Activated naive CD4-positive, alpha-beta T cell (primary cell): ENCODE data around the gene PLEKHM1.

Experiments used
- DNase-seq, 4 experiments: peaks; one replicate each; lab custom pipeline; 2025; lab: John Stamatoyannopoulos, UW

PLEKHM1 gene

DNA sequence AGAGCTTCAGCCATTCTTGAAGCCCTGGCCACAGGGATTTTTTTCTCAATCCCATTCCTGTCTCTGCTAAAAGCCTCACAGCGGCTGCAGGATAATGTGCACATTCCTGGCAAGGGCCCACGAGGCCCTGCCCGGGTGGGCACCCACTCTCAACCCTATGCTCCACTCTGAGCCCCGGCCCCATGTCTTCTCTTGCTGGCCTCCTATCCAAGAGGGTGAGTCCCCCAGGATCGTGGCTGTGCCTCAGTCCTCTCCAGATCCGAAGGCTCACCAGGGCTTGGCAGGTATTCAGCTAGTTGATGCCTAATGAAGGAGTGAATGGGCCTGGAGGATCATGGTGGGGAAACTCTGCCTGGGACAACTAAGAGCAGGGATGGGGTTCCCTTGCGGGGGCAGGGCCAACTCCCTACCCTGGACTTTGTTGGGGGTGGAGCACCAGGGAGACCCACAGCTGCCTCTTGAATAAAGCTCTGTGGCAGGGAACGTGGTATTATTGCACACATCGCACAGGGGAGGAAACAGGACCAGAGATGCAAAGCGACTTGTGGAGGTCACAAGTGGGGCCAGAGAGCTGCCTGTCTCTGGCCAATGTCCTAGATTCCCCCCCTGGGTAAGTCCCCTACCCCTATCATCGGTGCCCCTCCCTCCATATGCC, 63.2 kb downstream of the PLEKHM1 start:
- no peak for DNase-seq

DNA sequence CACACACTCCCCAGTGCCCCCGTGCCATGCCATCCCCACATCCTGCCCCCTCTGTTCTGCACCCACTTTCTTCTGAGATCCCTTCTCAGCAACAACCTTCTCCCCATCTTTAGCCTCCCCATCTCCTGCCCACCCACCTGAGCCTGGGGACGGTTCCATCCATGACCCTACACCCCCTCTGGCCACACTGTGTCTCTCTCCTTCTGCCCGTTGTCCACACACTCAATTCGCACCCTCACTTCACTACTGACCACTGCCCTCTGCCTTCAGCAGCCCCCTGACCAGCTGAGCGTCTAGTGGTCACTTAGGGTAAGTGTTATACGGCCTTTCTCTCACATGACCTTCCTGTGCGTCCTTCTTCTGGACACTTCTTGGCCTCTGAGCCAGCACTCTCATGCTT, 64.0 kb downstream of the PLEKHM1 start:
- no peak for DNase-seq

DNA sequence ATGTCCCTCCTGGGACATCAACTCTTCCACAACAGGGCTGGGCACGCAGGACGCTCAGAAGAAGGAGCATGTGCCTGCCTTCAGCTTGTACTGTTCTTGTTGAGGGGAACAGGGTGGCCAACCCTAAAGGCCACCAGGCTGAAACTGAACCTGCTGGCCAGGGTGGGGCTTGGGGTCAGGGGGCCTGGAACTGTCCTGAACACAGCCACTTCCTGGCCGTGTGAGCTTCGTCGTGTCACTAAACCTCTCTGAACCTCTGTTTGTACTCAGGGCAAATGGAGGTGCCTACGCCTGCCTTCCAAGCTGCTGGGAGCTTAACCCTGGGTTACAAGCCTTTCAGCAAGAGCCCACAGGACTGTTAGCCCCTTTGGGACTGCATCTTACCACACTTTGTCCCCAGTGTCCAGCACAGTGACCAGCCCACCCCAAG, 64.5 kb downstream of the PLEKHM1 start:
- DNase-seq = no peak

DNA sequence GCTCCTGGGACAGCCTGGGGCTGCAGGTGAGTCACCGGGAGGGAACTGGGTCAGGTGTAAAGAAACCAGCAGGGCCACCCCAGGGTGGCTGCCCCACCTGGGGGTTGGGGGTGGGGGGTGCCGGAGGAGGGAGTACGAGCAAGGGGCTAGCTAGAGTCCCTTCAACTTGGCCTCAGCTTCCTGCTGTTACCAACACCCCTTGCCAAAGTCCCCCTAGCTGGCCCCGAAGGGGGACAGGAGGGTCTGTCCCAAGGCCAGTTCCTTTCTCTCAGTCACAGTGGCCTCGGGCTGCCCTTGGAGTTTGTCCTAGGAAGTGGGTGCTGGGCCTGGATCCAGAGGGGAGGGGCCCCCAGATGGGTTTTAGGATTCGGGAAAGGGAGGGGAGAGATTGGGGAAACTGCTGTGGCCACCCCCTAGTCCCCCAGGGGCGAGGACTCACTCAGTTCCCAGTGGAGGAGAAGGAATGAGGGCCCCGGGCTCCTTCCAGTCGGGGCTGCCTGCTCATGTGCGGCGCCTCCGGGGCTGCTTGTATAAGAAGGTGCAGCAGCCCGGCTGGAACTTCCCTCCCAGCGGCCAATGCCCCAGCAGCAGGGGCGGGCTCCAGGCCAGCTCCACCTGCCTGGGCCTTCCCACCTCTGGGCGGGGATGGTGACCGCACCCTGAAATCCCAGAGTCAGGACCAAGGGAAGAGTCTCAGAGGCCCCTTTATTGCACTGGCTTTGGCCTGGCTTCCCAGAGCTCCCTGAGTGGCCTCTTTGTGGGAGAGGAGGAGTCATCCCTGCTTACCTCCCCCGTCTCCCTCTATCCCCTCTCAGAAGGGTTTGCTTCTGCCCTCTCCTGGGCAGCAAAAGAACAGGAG, 65.2 kb downstream of the PLEKHM1 start:
- no peak for DNase-seq

DNA sequence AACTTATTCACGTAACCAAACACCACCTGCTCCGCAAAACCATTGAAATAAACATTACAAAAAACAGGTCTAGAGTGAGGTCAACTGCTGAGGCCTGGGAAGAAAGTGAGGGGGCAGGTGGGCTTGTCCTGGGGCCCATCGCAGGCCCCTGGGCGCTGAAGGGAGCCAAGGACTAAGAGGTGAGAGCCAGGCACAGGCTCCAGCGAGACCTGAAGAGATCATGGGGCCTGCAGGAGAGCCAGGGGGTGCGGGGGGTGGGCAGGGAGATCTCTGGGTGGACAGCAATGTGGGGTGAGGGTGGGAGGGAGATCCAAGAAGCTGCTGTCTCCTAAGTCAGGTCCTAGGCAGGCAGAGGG, 65.8 kb downstream of the PLEKHM1 start:
- no peak for DNase-seq

DNA sequence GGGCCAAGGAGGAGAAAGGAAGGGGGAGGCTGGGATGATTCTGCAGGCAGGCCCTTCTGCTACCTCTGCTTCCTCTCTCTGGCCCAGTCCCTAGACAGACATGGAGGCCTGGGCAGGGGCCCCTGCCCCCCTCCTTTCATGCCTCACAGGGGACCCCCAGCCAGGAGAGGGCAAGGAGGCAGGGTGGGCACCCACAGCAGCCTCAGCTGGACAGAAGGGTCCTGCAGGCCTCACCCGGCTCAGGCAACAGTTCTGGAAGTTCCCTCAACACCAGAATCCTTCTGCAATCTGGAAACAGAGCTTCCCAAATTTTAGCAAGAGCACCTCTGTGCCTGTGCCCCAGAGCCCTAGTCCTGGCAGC, 66.6 kb downstream of the PLEKHM1 start:
- DNase-seq = no peak

DNA sequence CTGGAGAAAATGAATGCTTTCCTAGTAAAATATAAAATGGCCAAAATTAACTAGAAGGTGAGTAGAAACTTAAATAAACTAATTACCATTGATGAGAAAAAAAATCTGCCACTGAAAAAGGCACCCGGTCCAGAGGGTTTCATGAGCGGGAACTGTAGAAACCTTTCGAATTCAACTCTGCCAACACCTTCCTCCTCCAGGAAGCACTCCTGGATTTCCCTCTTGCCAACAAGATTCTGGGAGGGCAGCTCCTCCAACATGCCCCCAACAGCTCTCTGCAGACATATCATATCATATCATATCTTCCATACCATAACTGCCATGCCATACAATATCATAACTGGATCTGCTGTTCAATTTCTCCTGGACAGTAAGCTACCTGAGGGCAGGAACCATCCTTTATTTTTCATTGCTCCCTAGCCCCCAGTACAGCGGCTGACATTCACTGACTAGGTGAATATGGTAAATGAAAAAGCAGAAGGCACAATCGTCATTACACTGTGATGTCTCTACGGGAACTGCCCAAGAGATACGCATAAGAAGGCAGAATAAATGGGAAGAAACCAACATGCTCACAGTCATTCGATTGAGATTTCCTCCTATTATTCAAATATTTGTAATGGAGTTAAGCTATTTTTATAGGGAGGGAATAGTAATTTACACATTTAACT, 67.1 kb downstream of the PLEKHM1 start:
- DNase-seq = no peak

DNA sequence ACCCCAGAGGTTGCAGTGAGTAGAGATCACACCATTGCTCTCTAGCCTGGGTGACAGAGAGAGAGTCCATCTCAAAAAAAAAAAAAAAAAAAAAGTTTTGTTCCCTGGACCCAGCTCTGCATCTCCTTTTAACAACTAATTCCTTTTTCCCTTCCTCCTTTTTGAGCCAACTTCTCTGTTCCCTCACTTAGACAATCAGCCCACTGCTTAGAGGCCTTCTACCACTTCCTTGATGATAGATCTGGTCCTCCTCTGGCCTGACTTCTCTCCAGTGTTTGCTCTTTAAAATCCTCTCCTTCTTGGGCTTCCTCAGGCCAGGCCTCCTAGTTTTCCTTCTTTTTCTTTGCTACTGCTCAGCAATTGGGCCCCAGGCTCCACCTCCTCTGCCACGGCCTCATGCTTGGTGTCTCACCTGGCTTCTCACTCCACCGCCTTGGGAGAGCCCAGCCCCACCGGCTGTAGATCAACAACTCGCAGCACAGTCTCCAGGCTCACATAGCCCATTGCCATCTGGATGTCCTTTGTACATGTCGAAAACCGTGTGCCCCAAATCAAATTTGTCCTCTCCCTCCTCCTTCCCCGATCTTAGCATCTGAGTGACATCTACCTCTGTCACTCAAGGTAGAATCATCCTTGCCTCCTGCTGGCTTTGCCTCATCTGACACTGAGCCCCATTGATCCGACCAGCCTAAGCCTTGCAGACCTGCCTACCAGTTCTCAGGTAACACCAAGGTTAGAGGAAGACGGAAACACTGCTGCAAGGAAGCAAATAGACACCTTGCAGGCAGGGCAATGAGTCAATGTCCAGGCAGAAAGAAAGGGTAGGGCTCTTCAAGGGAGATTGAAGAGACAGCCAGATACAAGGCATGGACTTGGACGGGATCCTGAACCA, 75.3 kb downstream of the PLEKHM1 start:
- no peak for DNase-seq

DNA sequence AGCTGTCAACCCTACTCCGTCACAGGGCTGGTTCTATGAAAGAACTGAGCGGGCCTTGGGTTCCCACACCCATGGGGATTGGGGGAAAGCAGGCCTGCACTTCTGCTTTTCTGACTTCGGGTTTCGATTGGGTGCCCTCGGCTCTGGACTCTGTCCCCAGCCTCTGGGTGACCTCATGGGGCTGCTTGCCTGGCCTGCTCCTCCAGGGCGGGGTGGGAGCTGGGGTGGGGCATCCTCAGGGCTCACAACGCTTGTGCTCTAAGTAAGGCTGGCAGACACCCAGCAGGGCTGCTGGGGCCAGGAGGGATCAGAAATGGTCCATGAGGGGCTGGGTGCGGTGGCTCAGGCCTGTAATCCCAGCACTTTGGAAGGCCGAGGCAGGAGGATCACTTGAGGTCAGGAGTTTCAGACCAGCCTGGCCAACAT, 77.0 kb downstream of the PLEKHM1 start:
- DNase-seq = no peak

DNA sequence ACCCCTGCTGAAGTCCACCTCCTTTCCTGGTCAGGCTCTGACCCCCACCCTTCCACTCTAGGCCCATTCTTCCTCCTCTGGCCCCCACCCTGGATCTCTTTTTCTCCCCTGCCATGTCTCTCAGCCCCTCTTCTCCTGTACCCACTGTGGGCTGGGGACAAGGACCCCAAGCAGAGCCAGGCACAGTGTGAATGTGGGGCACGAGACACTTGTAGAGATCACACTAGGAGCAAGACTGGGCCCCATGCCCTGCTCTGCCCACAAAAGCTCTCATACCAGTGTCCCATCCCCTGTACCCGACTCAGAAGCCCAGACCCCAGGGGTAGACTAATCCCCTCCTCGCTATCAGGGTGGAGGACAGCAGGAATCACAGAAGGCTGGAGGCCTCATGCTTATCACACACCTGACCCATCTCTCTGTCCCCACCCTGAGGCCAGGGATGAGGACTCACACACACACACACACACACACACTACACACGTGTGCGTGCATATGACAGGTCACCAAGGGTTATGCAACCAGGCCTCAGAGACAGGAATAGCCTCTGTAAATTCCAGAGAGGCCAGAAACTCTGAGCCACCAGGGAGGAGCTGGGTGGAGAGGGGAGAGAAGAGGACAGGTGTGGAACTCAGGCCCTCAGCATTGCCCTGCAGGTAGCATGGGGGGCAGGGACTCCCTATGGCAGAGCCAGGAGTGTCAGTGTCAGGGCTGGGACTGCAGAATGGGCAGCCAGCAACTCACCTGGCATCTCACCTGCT, 79.0 kb downstream of the PLEKHM1 start:
- DNase-seq = no peak

DNA sequence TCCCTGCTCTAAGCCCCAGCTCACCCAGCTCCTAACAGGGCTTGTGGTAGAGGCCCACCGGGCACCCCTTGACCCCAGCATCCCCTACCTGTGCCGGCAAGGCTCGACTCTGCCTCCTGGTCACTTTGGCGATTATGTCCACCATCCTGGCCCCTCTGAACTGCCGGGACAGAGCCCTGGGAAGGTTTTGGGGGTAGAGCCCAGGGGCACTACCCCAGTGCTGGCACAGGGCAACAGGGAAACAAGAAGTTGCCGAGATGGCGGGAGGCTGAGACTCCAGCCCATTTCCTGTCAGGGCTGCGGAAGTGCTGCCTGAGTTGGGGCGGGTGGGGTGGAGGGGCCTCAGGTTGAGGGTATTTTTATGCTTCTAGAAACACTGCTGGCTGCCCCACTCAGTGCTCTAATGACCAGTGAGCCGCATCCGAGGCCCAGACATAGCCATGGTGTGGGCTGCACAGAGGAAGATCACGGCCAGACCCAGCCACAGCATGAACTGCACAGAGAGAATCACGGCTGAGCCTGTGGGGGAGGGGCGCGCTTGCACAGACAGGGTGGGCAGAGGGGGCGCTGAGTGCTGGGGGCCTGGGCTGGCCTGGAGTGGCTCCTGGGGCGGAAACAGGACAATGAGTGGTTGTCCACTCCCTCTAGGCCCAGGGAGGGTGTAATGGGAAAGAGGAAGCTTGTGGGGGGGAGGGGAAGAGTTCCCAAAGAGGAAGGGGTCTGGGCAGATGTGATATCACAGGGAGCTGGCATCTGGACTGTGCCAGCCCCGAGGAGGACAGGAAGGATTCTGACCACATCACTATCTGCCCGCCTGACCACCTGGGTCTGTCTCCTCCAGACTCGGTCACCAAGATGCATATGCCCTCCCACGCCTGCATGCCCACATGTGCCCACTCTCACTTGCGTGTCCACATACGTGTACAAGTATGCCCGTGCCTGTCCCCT, 80.1 kb downstream of the PLEKHM1 start:
- peak in 3 of 4 experiments; percentile 30 to 54 (median 39) for DNase-seq

DNA sequence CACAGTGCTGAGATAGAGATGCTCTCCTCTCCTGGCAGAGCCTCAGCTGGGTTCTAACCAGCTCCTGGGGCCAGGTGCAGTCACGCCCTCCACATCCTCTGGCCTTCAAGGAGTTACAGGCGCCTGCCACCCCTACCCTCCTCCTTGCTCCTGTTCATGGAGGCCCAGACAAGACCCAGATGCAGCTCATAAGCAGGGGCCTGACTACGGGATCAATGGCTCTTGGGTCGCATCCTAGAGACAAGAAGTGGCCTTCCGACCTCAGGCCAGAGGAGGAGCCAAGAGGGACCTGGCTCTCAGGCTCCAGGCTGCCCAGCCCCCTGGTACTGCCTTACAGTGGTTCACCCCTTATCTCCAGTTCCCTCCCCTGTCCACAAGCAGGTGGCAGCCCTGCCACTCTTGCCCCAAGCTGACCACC, 80.9 kb downstream of the PLEKHM1 start:
- no peak for DNase-seq

DNA sequence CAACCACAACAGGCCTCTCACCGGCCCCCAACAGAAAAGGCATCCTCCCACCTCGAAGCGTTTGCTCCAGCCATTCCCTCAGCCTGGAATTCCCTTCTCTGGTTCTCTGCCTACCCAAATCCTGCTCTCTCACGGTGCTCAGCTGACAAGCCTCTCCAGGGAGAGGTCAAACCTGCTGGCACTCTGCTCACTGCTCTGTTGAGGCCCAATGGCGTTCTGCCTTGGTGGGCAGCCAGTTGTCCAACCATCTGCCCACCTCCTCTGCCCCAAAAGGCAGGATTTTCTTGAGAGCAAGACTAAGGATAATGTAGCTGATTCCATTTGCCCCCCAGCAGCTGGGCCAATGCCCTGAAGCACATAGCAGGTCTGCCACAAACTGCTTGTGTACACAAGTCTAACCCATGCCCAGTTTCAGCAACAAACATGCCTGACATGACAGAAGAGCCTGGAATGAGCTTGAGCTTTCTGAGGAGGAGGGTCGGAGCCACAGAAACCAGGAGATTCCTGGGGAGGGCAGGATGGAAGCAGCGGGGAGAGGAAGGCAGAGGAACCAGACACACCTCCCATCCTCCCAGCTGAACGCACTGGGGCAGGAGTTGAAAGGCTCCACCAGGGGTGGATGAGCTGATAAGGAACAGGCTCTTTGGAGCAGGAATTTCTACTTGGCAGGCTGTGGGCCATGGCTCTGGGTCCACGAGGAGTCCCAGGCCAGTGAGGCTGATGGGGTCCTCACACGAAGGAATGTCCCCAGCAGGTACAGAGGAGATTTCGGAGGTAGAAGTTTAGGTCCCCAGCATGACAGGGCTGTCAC, 81.7 kb downstream of the PLEKHM1 start:
- no peak for DNase-seq

DNA sequence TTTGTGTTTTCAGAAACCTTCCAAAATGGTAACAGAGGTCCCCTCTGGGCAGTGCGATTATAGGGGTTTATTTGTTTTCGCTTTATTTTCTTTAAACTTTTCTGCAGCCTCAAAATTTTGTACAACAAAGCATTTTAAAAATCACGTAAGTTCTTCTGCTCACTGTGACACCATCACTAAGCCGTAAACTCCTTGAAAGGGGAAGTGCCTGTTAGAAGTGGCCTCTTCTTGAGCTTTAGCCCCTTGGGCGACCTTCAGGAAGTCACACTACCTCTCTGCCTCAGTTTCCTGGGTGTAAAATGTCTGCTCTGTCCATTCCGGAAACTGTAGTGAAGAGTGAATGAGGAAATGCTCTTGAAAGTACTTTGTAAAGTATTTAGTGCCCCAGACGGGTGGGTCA, 84.4 kb downstream of the PLEKHM1 start:
- DNase-seq = no peak

DNA sequence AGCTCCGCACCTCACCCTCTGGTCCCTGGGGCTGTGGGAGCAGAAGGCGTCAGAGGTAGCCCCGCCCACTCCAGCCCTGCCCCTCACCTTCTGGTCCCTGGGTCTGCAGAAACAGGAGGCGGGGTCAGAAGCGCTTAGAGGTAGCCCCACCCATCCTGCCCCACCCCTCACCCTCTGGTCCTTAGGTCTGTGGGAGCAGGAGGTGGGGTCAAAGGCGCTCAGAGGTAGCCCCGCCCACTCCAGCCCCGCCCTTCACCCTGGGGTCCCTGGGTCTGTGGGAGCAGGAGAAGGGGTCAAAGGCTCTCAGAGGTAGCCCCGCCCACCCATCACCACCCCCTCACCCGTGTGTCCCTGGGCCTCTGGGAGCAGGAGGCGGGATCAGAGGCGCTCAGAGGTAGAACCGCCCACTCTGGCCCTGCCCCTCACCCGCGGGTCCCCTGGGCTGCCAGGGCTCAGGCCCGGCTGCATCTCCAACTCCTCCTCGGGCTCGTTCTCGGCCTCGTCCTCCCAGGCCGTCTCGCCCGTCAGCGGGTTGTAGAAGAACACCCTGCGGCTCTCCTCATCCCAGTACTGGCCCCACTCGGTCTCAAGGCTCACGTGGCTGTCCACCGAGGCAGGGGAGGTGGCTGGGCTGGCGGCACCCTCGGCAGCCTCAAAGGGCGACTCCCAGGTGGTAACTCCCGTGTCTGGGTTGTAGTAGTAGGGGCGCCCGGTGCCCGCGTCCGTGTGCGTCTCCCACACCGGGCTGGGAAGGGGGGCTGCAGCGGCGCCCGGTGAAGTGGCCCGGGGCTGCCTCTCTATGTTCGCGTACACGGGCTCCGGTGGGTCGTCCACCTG, 85.1 kb downstream of the PLEKHM1 start:
- no peak for DNase-seq

DNA sequence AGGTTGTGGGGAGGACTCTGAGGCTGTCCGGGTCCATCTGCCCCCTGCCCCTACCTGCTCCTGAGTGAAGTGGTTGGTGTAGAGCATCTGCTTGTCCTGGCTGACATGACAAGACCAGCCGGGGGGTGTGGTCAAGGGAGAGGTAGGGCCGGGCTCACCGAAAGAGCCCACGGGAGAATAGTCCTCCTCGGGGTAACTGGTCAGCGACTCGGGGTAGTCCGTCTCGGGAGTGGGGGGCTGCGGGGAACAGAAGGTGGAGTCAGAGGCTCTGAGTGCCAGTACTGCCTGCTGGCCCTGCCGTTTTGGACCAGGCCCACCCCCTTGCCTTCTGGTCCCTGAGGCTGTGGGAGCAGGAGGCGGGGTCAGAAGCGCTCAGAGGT, 85.7 kb downstream of the PLEKHM1 start:
- no peak for DNase-seq

DNA sequence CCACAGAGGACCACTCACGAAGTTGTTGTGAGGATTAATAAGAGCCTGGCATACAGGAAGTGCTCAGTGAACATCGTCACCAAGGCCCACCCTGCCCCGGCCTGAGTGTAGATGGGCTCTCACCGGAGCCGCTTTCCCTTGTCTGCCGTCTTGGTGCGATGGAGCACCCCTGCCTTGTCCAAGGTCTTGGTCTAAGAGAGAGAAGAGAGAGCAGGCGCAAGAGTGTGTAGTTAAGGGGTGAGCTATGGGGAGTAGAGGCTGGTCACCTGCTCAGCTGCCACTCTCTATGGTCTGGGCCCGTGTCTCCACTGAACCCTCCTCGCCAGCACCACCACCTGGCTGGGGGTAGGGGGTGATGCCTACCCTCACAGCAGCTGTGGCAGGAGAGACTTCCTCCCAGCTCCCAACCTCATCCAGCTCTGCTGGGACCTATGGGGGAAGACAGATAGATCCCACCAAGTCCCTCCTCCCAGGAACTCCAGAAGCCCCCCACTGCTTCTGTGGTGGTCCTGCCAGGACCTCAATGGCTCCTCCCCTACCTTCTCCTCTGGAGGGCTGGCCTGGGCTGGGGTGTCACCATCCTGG, 86.5 kb downstream of the PLEKHM1 start:
- DNase-seq = no peak

DNA sequence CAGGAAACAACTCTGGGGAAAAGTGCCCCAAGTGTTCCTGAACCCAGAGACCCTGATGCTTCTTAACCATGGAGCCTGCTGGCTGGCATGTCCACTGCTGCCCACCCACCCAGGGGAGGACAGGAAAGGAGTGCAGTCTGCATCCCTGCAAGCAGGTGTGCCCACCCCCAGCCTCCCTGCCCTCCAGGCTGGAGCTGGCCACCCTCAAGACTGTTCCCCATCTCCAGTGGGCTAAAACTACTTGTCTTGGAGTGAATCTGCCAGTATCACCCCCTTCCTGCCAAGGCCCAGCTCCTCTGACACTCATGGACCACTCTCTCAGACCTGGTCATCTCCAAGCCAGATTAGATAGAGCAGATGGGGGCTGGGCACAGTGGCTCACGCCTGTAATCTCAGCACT, 87.6 kb downstream of the PLEKHM1 start:
- DNase-seq = no peak
